ENCODE data around the gene MYBPC1. TPM values are rescaled to one million over a fixed set of nuclear protein-coding genes. Genes with fewer than 3 reads are reported as not detected.

The MYBPC1 gene
- total and polyA plus RNA-seq, 5 donors from 2014 or later: not detected

DNA sequence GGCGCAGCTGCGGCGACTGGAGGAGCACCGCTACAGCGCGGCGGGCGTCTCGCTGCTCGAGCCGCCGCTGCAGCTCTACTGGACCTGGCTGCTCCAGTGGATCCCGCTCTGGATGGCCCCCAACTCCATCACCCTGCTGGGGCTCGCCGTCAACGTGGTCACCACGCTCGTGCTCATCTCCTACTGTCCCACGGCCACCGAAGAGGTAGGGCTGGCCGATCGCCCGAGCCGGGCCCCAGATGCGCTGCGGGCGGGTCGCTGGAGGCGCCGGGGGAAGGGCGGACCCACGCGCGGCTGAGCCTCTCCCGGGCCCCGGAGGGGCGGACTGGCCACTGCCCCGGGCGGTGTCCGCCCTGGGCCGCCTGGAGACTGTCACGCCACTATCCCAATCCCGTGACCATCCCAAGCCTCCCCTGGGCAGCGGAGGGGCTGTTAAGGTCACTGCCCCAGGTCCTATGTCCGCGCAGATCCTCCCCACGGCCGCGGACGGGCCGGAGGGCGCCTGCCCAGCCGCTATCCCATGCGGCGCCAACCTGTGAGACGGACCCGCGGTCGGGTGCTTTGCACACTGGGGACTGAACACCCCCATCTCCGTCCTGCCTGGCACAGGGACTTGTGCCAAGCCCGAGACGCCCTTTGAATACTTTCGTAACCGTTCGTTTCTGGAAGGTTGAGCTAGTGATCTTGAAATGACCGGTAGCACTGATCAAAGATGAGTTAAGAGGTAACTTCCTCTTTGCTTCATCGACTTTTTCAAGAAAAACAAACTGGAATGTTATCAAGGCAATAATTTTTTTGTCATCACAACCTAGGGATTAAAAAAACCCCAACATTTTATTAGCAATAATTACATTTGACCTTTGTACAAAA lies 103.4 kb downstream of the MYBPC1 start:
- DNase-seq (peak in 2 of 3 donors; percentile 12 to 48), ATAC-seq (ENCODE audit: low read depth in 2 of 2) (peak; percentile 10 to 16)
- Histone ChIP-seq H3K9me3 (ENCODE audit: control insufficient read depth in 2 of 2, low read length in 2 of 2) (no peaks in the 10 kb centered on the region), H3K36me3 (ENCODE audit: control insufficient read depth, insufficient read depth, low read length) (no peaks in the 10 kb centered on the region), H3K4me1 (ENCODE audit: control insufficient read depth, insufficient read depth, low read length, poor library complexity, severe bottlenecking) (peaks cover 5% of the 10 kb centered on the region), H3K27me3 (ENCODE audit: control insufficient read depth, insufficient read depth, low read length) (no peaks in the 10 kb centered on the region), H3K27ac (ENCODE audit: insufficient read depth, low read length, poor library complexity, severe bottlenecking) (peak overlapping the region; percentile 27), H3K4me3 (ENCODE audit: low read depth, low read length) (peak overlapping the region; percentile 77)
- H3K4me1 Mint-ChIP-seq: peaks cover 0 to 60% (median 25%) of the 10 kb centered on the region in 4 donors
- H3K36me3 Mint-ChIP-seq: no peaks in the 10 kb centered on the region
- H3K9me3 Mint-ChIP-seq: no peaks in the 10 kb centered on the region
- H3K27me3 Mint-ChIP-seq: peaks cover 32% of the 10 kb centered on the region
- H3K27ac Mint-ChIP-seq: peak overlapping the region; percentile 76 to 88 (median 88)
- peak overlapping the region; percentile 88 to 94 (median 92) for H3K4me3 Mint-ChIP-seq

DNA sequence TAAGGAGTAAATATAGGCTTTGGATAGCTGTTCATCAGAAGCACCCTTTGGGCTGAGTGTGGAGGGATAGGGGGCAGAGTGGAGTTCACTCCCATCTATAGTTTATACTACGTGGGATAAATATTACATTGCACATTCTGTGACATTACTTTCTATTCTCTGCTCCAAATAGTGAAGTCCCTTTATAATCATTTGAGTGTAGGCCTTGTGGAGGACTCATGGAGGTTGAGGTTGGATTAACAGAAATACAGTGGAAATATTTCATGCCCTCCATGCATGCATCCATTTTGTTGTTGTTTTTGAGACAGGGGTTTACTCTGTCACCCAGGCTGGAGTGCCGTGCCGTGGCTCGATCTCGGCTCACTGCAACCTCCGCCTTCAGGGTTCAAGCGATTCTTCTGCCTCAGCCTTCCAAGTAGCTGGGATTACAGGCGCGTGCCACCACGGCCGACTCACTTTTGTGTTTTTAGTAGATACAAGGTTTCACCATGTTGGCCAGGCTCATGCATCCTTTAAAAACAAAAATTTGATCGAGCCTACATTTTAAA lies 104.1 kb downstream of the MYBPC1 start:
- H3K4me3 ChIP-seq (ENCODE audit: low read depth, low read length): peak overlapping the region; percentile 77
- Mint-ChIP-seq H3K27me3 (peaks cover 32% of the 10 kb centered on the region), H3K9me3 (no peaks in the 10 kb centered on the region), H3K4me1 (peaks cover 0 to 63% (median 25%) of the 10 kb centered on the region in 4 donors), H3K36me3 (no peaks in the 10 kb centered on the region), H3K27ac (peak overlapping the region; percentile 76 to 88 (median 88)), H3K4me3 (peak overlapping the region; percentile 88 to 94 (median 92))
- H3K9me3 ChIP-seq (ENCODE audit: control insufficient read depth in 2 of 2, low read length in 2 of 2): no peaks in the 10 kb centered on the region
- H3K36me3 ChIP-seq (ENCODE audit: control insufficient read depth, insufficient read depth, low read length): no peaks in the 10 kb centered on the region
- H3K27me3 ChIP-seq (ENCODE audit: control insufficient read depth, insufficient read depth, low read length): no peaks in the 10 kb centered on the region
- no peak for ATAC-seq (ENCODE audit: low read depth in 2 of 2)
- peaks cover 5% of the 10 kb centered on the region for H3K4me1 ChIP-seq (ENCODE audit: control insufficient read depth, insufficient read depth, low read length, poor library complexity, severe bottlenecking)
- peak in 2 of 3 donors; percentile 9 to 13 for DNase-seq
- H3K27ac ChIP-seq (ENCODE audit: insufficient read depth, low read length, poor library complexity, severe bottlenecking): no peak overlapping the region

DNA sequence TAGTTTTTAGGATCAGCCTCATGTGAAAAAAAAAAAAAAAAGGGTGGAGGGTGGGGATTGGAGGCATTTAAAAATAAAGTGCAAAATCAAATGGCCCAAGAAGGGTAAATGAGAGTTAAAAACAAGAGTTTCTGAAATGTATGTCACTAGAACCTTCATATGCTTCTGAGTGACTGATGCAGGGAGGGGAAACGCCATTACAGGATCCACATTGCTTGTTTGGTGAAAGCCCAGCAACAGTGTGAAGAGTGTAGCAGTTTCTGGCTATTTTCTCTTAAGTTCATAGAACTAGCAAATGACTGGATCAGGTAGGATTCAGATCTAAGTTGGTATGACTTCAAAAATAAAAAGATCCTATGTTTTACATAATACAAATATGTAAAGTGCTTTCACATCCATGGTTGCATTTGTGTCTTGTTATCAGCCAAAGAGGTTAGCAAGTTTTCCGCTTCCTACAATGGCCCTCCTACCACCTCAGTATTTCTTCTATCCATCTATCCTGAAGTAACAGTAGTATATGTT lies 105.6 kb downstream of the MYBPC1 start:
- Mint-ChIP-seq H3K9me3 (no peaks in the 10 kb centered on the region), H3K27ac (peak overlapping the region in 2 of 3 donors; percentile 2 to 45), H3K4me3 (peak overlapping the region in 3 of 4 donors; percentile 9 to 67 (median 51)), H3K36me3 (no peaks in the 10 kb centered on the region), H3K4me1 (peaks cover 0 to 62% (median 23%) of the 10 kb centered on the region in 4 donors), H3K27me3 (peaks cover 28% of the 10 kb centered on the region)
- no peaks in the 10 kb centered on the region for H3K9me3 ChIP-seq (ENCODE audit: control insufficient read depth in 2 of 2, low read length in 2 of 2)
- DNase-seq: peak in 1 of 3 donors; percentile 4
- H3K36me3 ChIP-seq (ENCODE audit: control insufficient read depth, insufficient read depth, low read length): no peaks in the 10 kb centered on the region
- no peak overlapping the region for H3K27ac ChIP-seq (ENCODE audit: insufficient read depth, low read length, poor library complexity, severe bottlenecking)
- peaks cover 5% of the 10 kb centered on the region for H3K4me1 ChIP-seq (ENCODE audit: control insufficient read depth, insufficient read depth, low read length, poor library complexity, severe bottlenecking)
- ATAC-seq (ENCODE audit: low read depth in 2 of 2): no peak
- H3K27me3 ChIP-seq (ENCODE audit: control insufficient read depth, insufficient read depth, low read length): no peaks in the 10 kb centered on the region
- H3K4me3 ChIP-seq (ENCODE audit: low read depth, low read length): peak overlapping the region; percentile 14

DNA sequence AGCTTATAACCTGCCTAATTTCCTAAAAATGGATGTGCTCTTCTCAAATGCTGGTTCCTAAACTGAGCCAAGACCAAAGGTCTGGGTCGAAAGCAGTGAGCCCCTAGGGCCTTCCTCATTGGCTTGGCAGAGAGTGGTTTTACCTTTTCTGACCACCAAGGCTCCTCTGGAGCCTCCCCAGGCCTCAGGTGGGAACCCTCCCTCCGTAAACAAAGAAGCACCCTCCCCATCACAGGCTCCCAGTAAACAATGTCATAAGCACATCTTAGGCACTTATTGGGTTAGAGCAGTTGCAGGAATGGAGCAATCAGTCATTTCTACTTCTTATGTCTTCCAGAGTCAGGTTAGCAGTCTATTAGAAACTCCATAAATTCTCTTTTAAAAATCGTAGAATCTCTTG lies 108.7 kb downstream of the MYBPC1 start:
- H3K9me3 Mint-ChIP-seq: no peaks in the 10 kb centered on the region
- no peak overlapping the region for H3K27ac Mint-ChIP-seq
- Histone ChIP-seq H3K4me3 (ENCODE audit: low read depth, low read length) (no peak overlapping the region), H3K4me1 (ENCODE audit: control insufficient read depth, insufficient read depth, low read length, poor library complexity, severe bottlenecking) (peaks cover under 1% of the 10 kb centered on the region), H3K27ac (ENCODE audit: insufficient read depth, low read length, poor library complexity, severe bottlenecking) (no peak overlapping the region), H3K27me3 (ENCODE audit: control insufficient read depth, insufficient read depth, low read length) (no peaks in the 10 kb centered on the region), H3K9me3 (ENCODE audit: control insufficient read depth in 2 of 2, low read length in 2 of 2) (no peaks in the 10 kb centered on the region), H3K36me3 (ENCODE audit: control insufficient read depth, insufficient read depth, low read length) (no peaks in the 10 kb centered on the region)
- H3K36me3 Mint-ChIP-seq: no peaks in the 10 kb centered on the region
- DNase-seq: no peak
- no peak for ATAC-seq (ENCODE audit: low read depth in 2 of 2)
- H3K27me3 Mint-ChIP-seq: peaks cover 16% of the 10 kb centered on the region
- no peak overlapping the region for H3K4me3 Mint-ChIP-seq
- H3K4me1 Mint-ChIP-seq: peaks cover 0 to 51% (median 14%) of the 10 kb centered on the region in 4 donors

DNA sequence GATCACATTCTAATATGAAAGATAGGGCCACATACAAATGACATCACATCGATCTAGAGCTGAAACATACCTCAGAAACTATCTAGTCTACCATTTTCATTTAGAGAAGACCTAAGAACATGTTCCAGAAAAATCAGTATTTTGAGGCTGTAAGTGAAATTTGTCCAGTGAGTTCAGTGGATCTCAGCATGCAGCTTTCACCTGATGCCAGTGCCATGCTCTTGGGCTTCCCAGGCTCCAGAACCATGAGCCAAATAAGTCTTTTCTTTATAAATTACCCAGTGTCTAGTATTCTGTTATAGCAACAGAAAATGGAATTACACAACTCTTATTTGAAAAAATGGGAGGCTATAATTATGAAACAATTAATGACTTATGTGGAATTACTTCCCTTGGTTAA lies 111.6 kb downstream of the MYBPC1 start:
- no peak for ATAC-seq (ENCODE audit: low read depth in 2 of 2)
- Mint-ChIP-seq H3K4me1 (peaks cover 0 to 40% (median 8%) of the 10 kb centered on the region in 4 donors), H3K27ac (no peak overlapping the region), H3K27me3 (peaks cover 11% of the 10 kb centered on the region), H3K9me3 (no peaks in the 10 kb centered on the region), H3K4me3 (no peak overlapping the region), H3K36me3 (peaks cover 4% of the 10 kb centered on the region)
- Histone ChIP-seq H3K27ac (ENCODE audit: insufficient read depth, low read length, poor library complexity, severe bottlenecking) (no peak overlapping the region), H3K9me3 (ENCODE audit: control insufficient read depth in 2 of 2, low read length in 2 of 2) (no peaks in the 10 kb centered on the region), H3K27me3 (ENCODE audit: control insufficient read depth, insufficient read depth, low read length) (no peaks in the 10 kb centered on the region), H3K36me3 (ENCODE audit: control insufficient read depth, insufficient read depth, low read length) (no peaks in the 10 kb centered on the region), H3K4me1 (ENCODE audit: control insufficient read depth, insufficient read depth, low read length, poor library complexity, severe bottlenecking) (no peaks in the 10 kb centered on the region), H3K4me3 (ENCODE audit: low read depth, low read length) (no peak overlapping the region)
- DNase-seq: no peak

DNA sequence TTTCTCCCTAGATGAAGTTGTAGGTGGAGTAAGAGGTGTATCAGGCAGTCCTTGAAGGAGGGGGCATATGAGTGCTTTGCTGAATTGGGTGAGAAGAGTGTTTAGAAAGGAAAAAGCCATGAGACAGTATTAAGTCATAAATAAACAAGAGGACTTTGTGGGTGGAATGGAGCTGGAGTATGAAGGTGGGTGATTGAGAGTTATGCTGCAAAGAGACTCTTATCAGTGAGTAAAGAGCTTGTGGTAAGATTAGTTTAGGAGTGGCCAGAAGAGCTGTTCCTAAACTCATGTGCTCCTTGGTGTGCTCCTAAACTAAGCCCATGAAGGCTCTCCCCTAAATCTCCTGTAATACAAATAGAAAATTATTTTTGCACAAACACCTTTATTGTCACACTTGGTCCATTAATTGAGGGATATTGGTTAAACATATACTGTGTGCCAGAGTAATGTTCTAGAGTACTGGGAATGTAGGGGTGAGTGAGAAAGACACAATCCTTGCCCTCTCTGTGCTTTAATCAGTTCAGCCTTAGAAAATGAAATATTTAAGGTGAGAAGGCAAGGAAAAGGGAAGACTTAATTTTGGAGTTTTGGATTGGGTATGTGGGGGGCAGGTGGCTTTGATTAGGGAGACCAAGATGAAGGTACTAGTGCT lies 112.5 kb downstream of the MYBPC1 start:
- Mint-ChIP-seq H3K27ac (no peak overlapping the region), H3K4me3 (no peak overlapping the region), H3K36me3 (peaks cover 5% of the 10 kb centered on the region), H3K4me1 (peaks cover 0 to 32% (median 6%) of the 10 kb centered on the region in 4 donors), H3K27me3 (peaks cover 12% of the 10 kb centered on the region), H3K9me3 (no peaks in the 10 kb centered on the region)
- H3K27me3 ChIP-seq (ENCODE audit: control insufficient read depth, insufficient read depth, low read length): no peaks in the 10 kb centered on the region
- H3K4me1 ChIP-seq (ENCODE audit: control insufficient read depth, insufficient read depth, low read length, poor library complexity, severe bottlenecking): no peaks in the 10 kb centered on the region
- no peak overlapping the region for H3K4me3 ChIP-seq (ENCODE audit: low read depth, low read length)
- no peaks in the 10 kb centered on the region for H3K9me3 ChIP-seq (ENCODE audit: control insufficient read depth in 2 of 2, low read length in 2 of 2)
- DNase-seq (no peak), ATAC-seq (ENCODE audit: low read depth in 2 of 2) (no peak)
- H3K36me3 ChIP-seq (ENCODE audit: control insufficient read depth, insufficient read depth, low read length): no peaks in the 10 kb centered on the region
- H3K27ac ChIP-seq (ENCODE audit: insufficient read depth, low read length, poor library complexity, severe bottlenecking): no peak overlapping the region

DNA sequence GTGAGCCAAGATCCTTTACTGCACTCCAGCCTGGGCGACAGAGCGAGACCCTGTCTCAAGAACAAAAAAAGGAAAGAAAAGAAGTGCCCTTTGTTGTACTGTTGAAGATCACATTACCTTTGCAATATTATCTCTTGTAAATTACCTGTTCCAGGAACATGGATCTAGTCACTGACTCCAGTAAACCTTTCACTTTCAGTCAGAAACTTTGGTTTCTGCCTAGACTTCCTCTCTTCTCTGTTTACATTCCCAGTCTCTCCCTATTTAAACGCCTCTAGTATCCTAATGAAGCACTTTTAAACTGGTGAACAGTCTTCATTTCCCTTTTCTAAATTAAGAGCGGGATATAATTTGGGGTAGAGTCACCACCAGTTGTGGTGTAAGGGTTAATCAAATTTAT lies 115.5 kb downstream of the MYBPC1 start:
- Mint-ChIP-seq H3K27ac (no peak overlapping the region), H3K36me3 (peaks cover 5% of the 10 kb centered on the region), H3K27me3 (peaks cover 8% of the 10 kb centered on the region), H3K4me3 (no peak overlapping the region), H3K4me1 (peaks cover 0 to 27% (median 9%) of the 10 kb centered on the region in 4 donors), H3K9me3 (no peaks in the 10 kb centered on the region)
- ATAC-seq (ENCODE audit: low read depth in 2 of 2) (no peak), DNase-seq (no peak)
- Histone ChIP-seq H3K9me3 (ENCODE audit: control insufficient read depth in 2 of 2, low read length in 2 of 2) (no peaks in the 10 kb centered on the region), H3K36me3 (ENCODE audit: control insufficient read depth, insufficient read depth, low read length) (no peaks in the 10 kb centered on the region), H3K4me3 (ENCODE audit: low read depth, low read length) (no peak overlapping the region), H3K27ac (ENCODE audit: insufficient read depth, low read length, poor library complexity, severe bottlenecking) (no peak overlapping the region), H3K27me3 (ENCODE audit: control insufficient read depth, insufficient read depth, low read length) (no peaks in the 10 kb centered on the region), H3K4me1 (ENCODE audit: control insufficient read depth, insufficient read depth, low read length, poor library complexity, severe bottlenecking) (no peaks in the 10 kb centered on the region)
